ENCODE measurements around the gene WNT6.

- TF ChIP-seq, protein P1, sequence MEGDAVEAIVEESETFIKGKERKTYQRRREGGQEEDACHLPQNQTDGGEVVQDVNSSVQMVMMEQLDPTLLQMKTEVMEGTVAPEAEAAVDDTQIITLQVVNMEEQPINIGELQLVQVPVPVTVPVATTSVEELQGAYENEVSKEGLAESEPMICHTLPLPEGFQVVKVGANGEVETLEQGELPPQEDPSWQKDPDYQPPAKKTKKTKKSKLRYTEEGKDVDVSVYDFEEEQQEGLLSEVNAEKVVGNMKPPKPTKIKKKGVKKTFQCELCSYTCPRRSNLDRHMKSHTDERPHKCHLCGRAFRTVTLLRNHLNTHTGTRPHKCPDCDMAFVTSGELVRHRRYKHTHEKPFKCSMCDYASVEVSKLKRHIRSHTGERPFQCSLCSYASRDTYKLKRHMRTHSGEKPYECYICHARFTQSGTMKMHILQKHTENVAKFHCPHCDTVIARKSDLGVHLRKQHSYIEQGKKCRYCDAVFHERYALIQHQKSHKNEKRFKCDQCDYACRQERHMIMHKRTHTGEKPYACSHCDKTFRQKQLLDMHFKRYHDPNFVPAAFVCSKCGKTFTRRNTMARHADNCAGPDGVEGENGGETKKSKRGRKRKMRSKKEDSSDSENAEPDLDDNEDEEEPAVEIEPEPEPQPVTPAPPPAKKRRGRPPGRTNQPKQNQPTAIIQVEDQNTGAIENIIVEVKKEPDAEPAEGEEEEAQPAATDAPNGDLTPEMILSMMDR (IDR thresholded peaks at IDR 0.05): no peak
- TF ChIP-seq POLR2A (IDR thresholded peaks at IDR 0.05): no peak
Measured at GRCh38 chr2:218893349-218894150, 33.9 kb downstream of the WNT6 start.

All from thyroid gland (tissue), 4 donors.